Adrenal gland (tissue), 5 donors: ENCODE results near the gene CASTOR1.

ENCODE experiments used
- POLR2A ChIP-seq, 2 donors: fragments of 450-650 bp; IDR thresholded peaks; one replicate each; pipeline ENCODE4 v1.6.1; 2017; ENCODE audit warnings: antibody characterized with exemption in 2 of 2, mild to moderate bottlenecking in 2 of 2, moderate library complexity in 1 of 2
- TF ChIP-seq, protein P1 (sequence below), 6 experiments: fragments of 450-650 bp in 4 of 6; fragments of 200-600 bp in 2 of 6; sonication (generic) in 1 of 6; IDR thresholded peaks; 1 replicate in 5 of 6; 2 replicates in 1 of 6; pipeline versions ENCODE4 v1.5.1 to v1.8.0; 2016 to 2021; ENCODE audit warnings: antibody characterized with exemption in 6 of 6, mild to moderate bottlenecking in 2 of 6, moderate library complexity in 1 of 6
- donor health status: DM: no; HTN: no; CAD: no.

DNA sequence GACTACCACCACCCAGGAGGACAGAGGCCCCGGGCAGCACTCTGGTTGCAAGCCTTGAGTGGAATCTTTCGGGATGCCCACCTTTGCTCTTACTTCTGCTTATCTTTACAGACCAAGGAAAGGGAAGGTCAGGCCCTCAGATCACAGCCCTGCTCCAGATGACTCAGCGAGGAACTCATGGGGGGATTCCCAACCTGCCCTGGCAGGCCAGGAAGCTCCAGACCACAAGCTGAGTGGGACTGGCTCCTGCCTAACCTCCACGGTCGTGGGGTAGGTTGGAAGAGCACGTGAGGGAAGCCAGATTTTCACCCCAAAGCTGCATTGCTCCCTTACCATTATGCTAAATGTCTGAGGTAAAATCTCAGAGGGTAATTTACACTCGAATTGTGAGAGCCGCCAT is 25.6 kb upstream of the CASTOR1 start:
- TF ChIP-seq, protein P1, sequence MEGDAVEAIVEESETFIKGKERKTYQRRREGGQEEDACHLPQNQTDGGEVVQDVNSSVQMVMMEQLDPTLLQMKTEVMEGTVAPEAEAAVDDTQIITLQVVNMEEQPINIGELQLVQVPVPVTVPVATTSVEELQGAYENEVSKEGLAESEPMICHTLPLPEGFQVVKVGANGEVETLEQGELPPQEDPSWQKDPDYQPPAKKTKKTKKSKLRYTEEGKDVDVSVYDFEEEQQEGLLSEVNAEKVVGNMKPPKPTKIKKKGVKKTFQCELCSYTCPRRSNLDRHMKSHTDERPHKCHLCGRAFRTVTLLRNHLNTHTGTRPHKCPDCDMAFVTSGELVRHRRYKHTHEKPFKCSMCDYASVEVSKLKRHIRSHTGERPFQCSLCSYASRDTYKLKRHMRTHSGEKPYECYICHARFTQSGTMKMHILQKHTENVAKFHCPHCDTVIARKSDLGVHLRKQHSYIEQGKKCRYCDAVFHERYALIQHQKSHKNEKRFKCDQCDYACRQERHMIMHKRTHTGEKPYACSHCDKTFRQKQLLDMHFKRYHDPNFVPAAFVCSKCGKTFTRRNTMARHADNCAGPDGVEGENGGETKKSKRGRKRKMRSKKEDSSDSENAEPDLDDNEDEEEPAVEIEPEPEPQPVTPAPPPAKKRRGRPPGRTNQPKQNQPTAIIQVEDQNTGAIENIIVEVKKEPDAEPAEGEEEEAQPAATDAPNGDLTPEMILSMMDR (IDR thresholded peaks at IDR 0.05), result no peak
- no peak for TF ChIP-seq POLR2A (IDR thresholded peaks at IDR 0.05)
